ENCODE data around the gene AK9.

Gene AK9

DNA sequence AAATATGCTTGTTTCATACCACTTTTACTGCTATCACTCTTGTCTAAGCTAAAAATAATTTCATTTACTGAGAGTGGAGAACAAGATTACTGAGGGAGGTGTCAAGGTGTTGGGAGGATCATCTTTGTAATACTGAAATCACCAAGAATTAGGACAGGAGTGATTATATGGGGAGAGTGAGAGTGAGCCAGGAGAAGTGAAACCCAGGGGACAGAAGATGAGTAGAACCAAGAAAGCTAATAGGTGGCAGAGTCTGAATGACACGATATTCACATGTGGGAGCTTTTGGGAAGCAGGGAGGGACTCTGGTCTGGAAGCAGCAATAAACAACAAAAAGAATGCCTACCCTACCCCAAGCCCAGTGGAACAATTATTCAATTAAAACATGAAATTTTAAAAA, 58.6 kb downstream of the AK9 start:
- H3K4me3 ChIP-seq (replicated peaks; ENCODE audit: low read depth, low read length), result no peak overlapping the region
- no peak for DNase-seq (ENCODE audit: extremely low read depth, low read depth)
- TF ChIP-seq CTCF (IDR thresholded peaks at IDR 0.05; ENCODE audit: low read depth, low read length, missing control alignments), result no peak

- H3K4me3 ChIP-seq (replicated peaks; ENCODE audit: low read depth, low read length), result no peak overlapping the region
- TF ChIP-seq CTCF (IDR thresholded peaks at IDR 0.05; ENCODE audit: low read depth, low read length, missing control alignments), result no peak
- no peak for DNase-seq (ENCODE audit: extremely low read depth, low read depth)
Observed at GRCh38 chr6:109631403-109631802, 59.6 kb downstream of the AK9 start.

GRCh38 chr6:109628158-109629000, 62.6 kb downstream of the AK9 start:
- TF ChIP-seq CTCF (IDR thresholded peaks at IDR 0.05; ENCODE audit: low read depth, low read length, missing control alignments), result no peak
- H3K4me3 ChIP-seq (replicated peaks; ENCODE audit: low read depth, low read length), result no peak overlapping the region
- no peak for DNase-seq (ENCODE audit: extremely low read depth, low read depth)

- H3K4me3 ChIP-seq (replicated peaks; ENCODE audit: low read depth, low read length), result no peak overlapping the region
- DNase-seq (ENCODE audit: extremely low read depth, low read depth), result no peak
Observed at GRCh38 chr6:109626311-109626710, 64.7 kb downstream of the AK9 start.

DNA sequence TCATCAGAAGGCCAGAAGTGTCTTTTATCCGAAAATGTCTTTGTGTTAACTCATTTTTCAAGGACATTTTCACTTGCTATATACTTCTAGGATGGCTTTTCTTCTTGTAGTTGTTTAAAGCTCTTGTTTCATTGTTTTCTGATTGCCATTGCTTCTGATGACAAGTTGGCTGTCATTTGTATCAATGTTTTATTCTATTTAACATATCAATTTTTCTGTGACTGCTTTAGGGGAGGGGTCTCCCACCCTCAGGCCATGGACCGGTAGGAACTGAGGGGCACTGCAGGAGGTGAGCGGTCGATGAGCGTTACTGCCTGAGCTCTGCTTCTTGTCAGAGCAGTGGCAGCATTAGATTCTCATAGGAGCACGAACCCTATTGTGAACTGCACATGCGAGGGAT, 65.8 kb downstream of the AK9 start:
- no peak overlapping the region for H3K4me3 ChIP-seq (replicated peaks; ENCODE audit: low read depth, low read length)
- no peak for TF ChIP-seq CTCF (IDR thresholded peaks at IDR 0.05; ENCODE audit: low read depth, low read length, missing control alignments)
- DNase-seq (ENCODE audit: extremely low read depth, low read depth), result no peak

More at GRCh38 chr6:109626311-109626710, 64.7 kb downstream of the AK9 start:
- no peak for TF ChIP-seq CTCF (IDR thresholded peaks at IDR 0.05; ENCODE audit: low read depth, low read length, missing control alignments)

DNA sequence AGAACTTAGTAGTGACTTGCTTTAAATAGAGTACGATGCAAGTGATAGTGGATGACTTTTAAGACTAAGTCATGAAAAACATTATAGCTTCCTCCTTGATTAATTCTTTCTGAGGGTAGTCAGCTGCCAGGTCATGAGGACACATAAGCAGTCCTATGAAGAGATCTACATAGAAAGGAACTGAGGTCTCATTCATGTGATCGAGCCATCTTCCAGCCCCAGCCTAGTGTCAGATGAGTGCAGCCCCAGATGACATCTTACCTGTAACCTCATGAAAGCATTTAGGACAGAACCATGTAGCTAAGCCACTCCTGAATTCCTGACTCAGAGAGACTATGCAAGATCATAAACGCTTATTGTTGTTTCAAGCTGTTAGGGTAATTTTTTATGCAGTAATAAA, 67.7 kb downstream of the AK9 start:
- DNase-seq (ENCODE audit: extremely low read depth, low read depth), result no peak
- no peak for TF ChIP-seq CTCF (IDR thresholded peaks at IDR 0.05; ENCODE audit: low read depth, low read length, missing control alignments)
- H3K4me3 ChIP-seq (replicated peaks; ENCODE audit: low read depth, low read length), result no peak overlapping the region
